Measurements from ENCODE around the gene LCK.

Gene LCK

DNA sequence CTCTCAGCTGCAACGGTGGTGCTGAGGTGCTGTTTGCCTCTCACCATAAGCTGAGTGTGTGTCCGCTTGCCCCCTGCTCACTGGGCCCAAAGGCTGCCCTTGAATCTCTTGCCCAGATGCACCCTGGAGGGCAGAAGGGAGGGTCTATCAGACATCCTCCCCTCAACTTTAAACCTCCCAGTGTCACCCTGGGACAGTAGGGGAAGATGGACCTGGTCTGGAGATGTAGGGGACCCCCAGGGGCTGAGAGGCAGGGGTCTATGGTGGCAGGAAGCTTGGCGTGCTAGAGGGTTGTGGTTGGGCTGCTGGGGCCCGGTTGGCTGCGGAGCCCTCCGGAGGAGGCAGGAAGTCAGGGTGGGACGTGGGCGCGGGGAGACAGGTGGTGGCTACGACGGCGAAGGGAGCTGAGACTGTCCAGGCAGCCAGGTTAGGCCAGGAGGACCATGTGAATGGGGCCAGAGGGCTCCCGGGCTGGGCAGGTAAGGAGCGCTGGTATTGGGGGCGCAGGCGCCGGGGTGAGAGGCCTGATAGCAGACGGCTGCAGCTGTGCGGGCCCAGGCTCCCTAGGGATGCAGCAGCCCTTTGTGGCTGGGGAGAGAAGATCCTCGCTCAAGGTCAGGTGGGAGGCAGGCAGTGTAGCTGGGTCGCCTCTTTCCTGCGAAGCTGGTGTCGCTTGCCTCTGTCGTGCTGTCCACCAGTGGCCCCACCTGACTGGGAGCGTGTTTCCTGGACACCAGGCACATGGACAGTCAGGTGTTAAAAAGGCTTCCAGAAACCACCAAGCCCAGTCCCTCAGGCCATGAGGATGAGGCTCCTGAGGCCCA, at the start of gene LCK:
TSS of gene LCK (plus strand) at position 373 of the 824 bp plus-strand sequence. CDS start 23,065 bp downstream, outside the sequence.
- peak in 2 of 4 experiments; percentile 55 to 68 for DNase-seq (ENCODE audit: low read depth in 4 of 4, low spot score in 1 of 4)

DNA sequence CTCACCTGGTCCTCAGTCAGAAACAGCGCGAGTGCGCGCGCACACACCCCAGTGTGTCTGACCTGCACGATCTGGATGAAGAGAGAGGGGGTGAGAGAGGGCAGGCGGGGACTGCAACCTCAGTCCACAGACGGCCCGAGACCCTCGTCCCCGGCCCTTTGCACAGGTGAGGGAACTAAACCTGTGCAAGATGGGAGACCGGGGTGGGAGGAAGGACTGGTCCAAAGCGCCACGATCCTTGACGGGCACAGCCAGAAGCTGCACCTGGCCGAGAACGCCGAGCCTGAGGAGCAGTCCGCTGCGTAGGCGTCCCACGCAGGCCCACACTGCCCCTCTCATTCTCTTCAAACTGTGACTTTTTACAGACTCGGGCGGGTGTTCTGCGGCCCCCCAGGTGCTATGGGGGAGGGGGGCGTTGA, 46.1 kb upstream of the LCK start:
- DNase-seq (ENCODE audit: low read depth in 4 of 4, low spot score in 1 of 4): no peak

DNA sequence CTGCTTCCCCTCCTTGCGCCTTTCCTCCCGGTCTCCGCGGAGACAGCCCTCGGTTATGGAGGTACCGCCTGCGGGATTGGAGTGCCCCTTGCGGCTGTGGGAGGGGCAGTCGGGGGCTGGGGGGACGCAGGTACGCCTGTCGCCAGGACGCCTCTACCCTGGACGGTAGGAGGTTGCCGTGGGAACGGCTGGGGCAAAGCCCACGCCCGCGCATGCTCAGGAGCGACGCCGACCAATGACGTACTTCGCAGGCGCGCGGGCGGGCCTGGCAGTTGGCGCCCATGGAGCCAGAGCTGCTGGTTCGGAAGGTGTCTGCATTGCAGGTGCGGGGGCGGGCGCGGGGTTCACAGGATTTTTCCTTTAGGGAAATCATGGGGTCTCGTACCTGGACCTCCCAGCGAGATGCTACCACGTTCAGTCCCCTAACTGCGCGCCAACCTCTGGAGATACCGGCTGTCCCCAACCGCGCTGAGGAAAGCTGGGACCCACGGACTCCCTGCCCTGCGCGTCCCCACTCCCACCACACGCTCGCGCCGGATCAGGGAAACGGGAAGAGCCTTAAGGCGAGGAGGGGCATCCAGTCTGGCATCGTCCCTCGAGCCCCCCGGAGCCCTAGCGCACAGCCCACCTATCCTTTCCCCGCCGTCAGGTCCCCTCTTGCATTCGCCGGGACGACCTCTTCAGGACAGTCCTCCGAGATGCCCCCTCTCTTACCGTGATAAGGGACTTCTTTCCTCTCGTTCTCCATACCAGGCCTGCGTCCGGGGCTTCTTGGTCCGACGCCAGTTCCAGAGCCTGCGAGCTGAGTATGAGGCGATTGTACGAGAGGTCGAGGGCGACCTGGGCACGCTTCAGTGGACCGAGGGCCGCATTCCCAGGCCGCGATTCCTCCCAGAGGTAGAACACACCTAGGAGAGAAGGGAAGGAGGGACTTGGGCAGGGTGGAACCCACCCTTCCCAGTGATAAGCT, 45.4 kb upstream of the LCK start, which contains the start of gene IQCC:
TSS of gene IQCC (plus strand) at position 271 of the 970 bp plus-strand sequence. CDS start at position 282, 11 bp downstream.
- DNase-seq (ENCODE audit: low read depth in 4 of 4, low spot score in 1 of 4): peak; percentile 63 to 84 (median 74)

DNA sequence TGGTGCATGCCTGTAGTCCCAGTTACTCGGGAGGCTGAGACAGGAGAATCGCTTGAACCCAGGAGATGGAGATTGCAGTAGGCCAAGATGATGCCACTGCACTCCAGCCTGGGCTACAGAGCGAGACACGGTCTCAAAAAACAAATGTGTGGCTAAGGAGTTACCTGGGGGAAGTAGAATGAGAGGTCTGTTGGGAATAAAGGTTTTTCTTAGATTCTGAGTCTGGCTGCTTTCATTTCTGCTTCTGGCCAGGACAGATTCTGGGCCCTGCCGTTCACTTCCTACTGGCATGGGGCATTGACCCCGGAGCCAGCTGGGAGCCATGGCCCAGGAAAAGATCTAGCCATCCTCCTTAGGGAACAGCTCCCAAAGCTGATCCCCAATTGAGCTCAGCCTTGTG, 42.6 kb upstream of the LCK start:
- DNase-seq (ENCODE audit: low read depth in 4 of 4, low spot score in 1 of 4): no peak

DNA sequence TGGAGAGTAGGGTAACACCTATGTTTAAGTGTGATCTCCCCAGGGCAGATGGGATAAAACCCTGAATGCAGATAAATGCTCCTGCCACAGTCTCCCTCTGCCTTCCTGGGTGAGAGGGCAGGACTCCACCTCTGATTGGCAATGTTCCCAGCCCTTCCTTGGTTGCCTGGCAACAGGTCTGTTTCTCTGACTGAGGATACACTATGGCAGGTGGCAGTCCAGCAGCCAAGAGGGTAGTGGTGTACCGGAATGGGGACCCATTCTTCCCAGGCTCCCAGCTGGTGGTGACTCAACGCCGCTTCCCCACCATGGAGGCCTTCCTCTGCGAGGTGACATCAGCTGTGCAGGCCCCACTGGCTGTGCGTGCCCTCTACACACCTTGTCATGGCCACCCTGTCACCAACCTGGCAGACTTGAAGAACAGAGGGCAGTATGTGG, 42.2 kb upstream of the LCK start, which contains the start of gene DCDC2B:
TSS of gene DCDC2B (plus strand) at position 199 of the 438 bp plus-strand sequence. CDS start at position 204, 5 bp downstream.
- no peak for DNase-seq (ENCODE audit: low read depth in 4 of 4, low spot score in 1 of 4)

DNA sequence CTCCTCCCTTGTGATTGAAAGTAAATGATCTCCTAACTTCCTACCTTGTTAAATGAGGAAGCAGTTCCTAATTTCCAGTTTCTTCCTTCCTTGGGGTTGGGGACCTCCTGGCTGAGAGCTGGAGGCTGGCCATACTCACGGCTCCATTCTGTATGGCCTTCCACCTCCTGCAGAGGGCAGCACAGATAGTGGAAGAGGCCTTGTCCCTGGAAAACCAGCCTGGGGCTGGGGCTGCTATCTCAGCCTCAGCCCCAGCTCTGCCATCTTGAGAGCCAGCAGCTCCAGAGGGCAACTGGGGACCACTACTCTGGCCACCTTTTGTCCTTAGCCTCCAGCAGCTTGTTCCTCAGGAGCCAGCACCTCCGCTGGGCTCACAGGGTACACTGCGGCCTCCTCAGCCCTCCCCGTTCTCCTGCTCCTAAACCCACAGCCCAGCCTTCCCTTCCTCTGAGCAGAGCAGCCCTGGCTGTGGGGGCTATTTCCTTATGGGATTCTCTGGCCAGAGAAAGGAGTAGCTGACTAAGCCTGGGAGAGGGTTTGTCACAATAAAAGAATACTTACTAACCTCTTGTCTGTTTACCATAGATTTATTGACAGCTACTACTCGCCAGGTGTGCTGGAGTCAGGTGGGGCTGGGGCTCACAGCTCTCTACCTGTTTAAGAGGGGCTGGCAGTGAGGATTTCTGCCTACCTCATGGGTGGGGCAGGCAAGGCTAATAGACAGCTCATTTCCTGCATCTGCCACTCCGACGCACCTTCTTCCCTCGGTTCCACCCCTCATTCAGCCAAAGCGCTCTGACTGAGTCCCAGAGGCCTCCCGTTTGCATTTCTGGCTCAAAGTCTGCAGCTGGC, 35.2 kb upstream of the LCK start:
- DNase-seq (ENCODE audit: low read depth in 4 of 4, low spot score in 1 of 4): peak in 2 of 4 experiments; percentile 36 to 38

DNA sequence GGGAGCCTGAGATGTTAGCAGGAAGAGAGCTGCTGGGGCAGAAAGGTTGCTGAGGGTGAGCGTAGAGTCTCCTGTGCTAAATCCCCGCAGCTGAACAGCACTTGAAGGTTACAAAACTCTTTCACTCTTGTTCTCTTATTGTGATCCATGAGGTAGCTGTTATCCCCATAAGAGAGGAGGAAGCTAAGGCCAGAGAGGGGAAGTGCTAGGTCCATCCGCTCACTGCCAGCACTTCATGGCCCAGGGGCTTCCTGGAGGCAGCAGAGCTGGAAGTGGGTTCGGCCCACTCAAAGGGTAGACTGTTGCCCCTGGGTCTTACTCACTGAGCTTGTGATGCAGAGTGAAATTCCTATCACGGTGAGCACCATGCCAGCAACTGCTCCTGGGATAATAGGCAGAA, 34.5 kb upstream of the LCK start:
- no peak for DNase-seq (ENCODE audit: low read depth in 4 of 4, low spot score in 1 of 4)

DNA sequence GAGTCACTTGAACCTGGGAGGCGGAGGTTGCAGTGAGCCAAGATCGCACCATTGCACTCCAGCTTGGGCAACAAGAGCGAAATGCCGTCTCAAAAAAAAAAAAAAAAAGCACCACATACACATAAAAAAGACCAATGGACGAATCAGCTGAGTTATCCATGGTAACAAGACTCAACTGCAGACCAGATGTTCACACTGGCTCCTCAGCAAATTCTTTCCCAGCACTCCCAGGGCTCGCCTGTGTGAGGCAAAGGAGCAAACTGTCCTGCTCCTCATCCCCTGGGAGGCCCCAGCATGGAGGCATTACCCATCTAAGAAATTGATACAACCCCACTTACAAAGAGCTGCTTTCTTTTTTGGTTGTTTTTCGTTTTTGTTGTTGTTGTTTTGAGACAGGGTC, 32.0 kb upstream of the LCK start:
- no peak for DNase-seq (ENCODE audit: low read depth in 4 of 4, low spot score in 1 of 4)

DNA sequence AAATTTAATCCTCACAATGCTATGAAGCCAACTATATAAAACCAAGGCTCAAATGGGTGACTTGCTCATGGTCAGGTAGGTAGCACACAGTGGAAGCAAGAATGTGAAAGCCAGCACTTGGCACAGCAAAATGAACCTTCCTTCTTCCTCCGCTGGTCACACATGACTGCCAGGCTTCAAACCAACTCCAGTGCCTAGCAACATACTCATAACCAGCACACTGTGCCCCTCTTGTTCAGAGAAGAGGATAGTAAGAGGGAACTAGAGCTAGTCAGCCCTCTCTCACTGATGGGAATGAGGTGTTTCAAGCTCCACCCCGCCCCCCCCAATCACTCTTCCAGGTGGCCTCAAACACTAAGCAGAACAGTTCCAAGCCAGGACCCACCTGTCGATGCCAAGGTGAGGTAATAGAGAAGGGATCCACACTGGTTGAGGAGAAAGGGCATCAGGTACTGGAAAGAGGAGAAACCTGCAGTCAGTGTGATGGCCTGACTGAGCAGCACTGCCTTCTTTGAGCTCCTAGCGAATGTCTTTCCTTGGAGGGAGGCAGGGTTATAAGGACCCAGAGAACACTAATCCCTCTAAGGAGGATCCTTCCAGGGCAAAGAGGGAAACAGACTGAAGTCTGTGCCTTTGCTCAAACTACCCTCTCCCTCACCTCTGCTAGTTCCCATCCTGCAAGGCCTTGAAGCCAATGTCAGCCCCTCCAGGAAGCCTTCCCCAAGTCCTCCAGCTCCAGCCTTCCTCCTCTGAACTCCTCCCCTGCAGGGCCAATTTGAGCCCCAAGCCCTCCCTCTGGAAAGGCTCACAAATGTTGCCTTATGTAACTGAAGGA, 30.1 kb upstream of the LCK start:
- no peak for DNase-seq (ENCODE audit: low read depth in 4 of 4, low spot score in 1 of 4)

DNA sequence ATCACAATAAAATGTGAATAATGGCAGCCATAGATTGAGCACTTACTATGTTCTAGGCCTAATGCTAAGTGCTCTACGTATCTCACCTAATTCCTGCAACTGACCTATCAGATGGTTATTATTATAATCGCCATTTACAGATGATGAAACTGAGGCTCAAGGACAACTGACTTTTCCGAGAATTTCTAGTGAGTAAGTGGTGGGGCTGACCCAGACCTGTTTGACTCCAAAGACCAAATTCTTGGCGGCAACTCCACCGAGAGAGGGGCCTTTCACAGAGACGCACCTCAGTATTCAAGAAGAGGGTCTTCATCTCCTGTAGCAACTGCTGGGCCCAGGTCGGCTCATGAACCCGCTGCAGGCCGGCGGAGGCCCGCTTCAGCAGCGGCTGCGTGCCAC, 29.5 kb upstream of the LCK start:
- no peak for DNase-seq (ENCODE audit: low read depth in 4 of 4, low spot score in 1 of 4)

DNA sequence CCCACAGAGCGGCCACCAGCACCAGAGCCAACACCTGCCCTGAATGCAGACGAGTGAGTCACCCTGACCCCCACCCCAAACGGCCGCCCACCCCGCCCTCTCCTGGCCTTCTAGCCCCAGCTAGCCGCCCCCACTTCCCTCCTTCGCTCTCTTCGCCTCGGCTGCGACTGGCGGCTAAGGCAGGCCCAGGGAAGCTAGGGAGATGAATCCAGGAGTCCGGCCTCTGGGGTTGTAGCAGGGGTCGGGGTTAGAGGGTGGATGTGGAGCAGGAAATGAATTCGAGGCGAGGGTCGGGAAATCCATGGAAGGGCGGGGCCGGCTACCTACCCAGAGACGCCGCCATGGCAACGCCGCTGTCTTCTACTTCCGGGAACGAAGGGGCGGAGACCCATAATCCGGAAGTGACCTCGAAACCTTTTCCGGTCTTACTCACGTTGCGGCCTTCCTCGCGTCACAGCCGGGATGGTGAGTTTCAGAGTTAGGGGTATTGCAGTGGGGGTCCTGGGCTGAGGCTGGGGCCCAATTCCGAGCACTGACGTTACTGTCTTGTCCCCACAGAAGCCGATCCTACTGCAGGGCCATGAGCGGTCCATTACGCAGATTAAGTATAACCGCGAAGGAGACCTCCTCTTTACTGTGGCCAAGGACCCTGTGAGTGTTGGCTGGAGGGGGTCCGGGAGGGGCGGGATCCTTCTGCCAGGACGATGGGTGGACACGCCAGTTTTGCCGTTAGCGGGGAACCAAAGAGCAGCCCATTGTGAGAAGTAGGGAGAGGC, 28.9 kb upstream of the LCK start, which contains the start of the genes EIF3I and TMEM234:
TSS of gene EIF3I (plus strand) at position 428 of the 776 bp plus-strand sequence. CDS start at position 463, 35 bp downstream.
TSS of gene TMEM234 (minus strand) at position 374 of the 776 bp plus-strand sequence. CDS start at position 343, 31 bp downstream.
- peak; percentile 71 to 87 (median 84) for DNase-seq (ENCODE audit: low read depth in 4 of 4, low spot score in 1 of 4)

DNA sequence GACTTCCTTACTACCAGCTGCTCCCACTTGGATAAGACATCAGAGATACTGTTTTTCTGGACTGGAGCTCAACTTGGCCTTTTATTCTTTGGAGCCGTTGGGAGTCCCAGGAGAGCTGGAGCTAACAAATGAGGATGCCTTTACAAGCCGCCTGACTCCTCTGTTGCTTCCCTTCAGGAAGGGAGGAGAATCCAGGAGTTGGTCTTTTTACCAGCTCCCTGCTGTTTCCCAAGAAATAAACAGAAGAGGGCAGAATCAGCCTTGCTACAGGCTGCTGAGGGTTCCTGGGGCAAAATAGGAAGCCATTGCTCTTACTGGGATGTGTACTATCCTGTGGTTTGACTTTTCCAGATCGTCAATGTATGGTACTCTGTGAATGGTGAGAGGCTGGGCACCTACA, 27.4 kb upstream of the LCK start:
- DNase-seq (ENCODE audit: low read depth in 4 of 4, low spot score in 1 of 4): no peak

DNA sequence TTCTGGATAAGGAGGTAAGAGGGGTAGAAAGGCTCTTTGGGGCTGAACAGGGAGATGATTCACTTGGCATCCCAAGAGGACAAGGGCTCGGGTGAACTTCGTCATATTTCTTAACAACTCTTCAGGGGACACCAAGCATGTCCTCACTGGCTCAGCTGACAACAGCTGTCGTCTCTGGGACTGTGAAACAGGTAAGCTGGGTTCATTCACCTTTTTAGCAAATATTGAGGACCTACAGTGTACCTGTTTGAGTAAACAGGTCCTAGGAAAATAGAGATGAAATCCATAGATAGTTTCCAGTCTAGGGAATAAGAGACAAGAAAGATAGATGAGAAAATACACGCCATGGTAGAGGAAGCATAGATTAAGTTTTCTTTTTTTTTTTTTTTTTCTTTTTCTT, 26.8 kb upstream of the LCK start:
- no peak for DNase-seq (ENCODE audit: low read depth in 4 of 4, low spot score in 1 of 4)

DNA sequence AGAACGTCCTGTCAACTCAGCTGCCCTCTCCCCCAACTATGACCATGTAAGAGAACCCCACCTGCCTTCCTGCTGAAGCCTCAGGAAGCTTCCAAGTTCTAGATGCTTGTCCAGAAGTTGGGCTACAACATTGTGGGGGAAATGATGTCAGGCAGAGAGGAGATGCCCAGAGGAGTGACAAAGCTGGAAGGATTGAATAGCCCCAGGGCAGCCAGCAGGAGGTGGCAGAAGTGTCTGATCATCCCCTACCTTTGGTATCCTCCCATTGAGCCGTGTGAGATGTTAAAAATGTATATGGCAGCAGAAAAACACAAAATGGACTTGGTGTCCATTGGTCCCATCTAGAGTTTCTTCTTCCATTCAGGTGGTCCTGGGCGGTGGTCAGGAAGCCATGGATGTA, 22.3 kb upstream of the LCK start:
- DNase-seq (ENCODE audit: low read depth in 4 of 4, low spot score in 1 of 4): no peak

DNA sequence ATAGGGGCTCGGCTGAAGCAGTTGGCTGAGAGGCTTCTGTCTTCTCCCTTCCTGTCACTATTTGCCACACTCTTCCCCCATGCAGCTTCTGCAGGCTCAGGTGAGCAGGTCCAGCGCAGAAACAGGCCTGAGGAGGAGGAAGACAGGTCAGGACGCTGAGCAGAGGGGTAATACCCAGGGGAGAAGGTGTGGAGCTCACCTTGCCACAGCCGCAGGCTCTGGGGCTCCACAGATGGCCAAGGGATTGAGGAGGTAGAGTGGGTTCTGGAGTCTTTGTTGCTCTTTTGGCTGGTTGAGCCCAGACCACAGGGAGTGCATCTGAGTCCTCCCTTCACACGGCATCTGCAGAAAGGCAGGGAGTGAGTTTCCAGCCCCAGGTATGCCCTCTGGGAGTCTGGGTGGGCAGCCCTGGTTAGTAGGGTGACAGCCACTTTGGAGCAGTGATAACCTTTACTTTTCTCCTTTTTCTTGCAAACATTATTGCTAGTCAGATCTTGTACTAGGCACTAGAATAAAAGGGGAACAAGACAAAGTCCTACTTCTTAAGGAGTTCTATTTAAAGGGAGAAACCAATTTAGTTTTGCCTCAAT, 19.1 kb upstream of the LCK start:
- DNase-seq (ENCODE audit: low read depth in 4 of 4, low spot score in 1 of 4): no peak

DNA sequence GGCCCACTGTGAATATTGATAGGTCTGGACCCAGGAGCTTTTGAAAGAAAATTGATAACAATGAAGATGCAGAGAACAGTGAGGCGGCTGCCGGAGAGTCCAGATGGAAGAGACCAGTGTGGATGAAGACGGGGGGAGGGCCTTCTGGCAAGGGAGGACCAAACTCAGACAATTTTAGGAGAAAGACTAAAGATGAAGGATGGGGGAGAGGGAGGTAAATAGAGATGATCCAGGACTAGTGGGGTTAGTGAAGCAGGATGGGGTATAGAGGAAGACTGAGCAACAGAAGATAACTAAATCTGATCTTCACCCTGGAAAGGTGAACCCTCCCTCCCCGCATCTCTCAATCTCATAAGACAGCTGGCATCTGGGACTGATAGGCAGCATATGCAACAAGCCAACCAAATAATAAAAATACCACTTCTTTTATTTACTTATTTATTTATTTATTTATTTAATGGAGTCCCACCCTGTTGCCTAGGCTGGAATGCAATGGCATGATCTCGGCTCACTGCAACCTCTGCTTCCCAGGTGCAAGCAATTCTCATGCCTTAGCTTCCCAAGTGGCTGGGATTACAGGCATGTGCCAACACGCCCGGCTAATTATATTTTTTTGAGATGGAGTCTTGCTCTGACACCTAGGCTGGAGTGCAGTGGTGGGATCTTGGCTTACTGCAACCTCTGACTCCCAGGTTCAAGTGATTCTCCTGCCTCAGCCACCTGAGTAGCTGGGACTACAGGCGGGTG, 18.3 kb upstream of the LCK start:
- no peak for DNase-seq (ENCODE audit: low read depth in 4 of 4, low spot score in 1 of 4)

DNA sequence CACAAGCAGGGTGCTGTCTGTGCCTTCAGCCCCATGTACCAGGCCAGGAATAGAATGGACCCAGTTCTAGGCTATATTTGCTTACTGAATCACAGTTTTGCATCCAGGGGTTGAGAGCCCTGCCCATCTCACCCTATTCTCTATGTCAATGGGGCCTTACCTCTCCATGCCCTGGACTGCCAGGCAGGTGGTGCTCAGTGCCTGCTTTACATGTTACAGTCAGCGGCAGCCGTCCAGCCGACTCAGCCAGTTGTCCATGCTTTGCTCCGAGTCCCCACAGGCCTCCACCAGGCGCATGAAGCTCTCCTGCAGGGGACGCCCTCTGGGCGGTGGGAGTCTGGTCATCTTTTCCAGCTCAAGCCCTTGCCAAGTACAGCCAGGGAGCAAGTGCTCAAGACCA, 16.3 kb upstream of the LCK start:
- no peak for DNase-seq (ENCODE audit: low read depth in 4 of 4, low spot score in 1 of 4)

DNA sequence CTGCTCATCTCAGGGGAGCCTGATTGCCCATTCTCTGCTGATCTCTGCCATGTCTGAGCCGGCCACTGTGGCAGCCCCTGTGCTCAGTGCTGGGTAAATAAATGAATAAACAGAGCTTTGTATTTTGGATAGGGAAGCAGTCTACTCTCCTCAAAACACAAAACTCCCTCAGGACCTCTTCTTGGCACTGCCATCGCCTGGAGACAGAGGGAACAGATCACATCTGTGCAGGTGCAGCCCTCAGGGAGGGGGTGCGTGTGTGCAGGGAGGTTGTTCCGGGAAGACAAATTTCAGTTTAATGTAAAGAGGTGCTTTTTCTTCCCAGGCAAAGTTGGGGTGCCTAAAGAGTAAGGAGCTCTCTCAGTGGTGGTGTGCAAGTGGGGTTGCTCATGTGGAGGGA, 11.7 kb upstream of the LCK start:
- no peak for DNase-seq (ENCODE audit: low read depth in 4 of 4, low spot score in 1 of 4)
